GM18909 (cell line): ENCODE measurements around the gene SH3RF3.
A peak's percentile ranks its signal among the peaks of the same experiment; 100 is the strongest.

Experiments
- ATAC-seq: cut with Tn5 transposase; IDR thresholded peaks from one replicate; pipeline ENCODE4 v1.9.1; 2021; ENCODE audit warnings: mild to moderate bottlenecking; ENCODE audit not compliant: unreplicated experiment, poor library complexity

SH3RF3 gene

DNA sequence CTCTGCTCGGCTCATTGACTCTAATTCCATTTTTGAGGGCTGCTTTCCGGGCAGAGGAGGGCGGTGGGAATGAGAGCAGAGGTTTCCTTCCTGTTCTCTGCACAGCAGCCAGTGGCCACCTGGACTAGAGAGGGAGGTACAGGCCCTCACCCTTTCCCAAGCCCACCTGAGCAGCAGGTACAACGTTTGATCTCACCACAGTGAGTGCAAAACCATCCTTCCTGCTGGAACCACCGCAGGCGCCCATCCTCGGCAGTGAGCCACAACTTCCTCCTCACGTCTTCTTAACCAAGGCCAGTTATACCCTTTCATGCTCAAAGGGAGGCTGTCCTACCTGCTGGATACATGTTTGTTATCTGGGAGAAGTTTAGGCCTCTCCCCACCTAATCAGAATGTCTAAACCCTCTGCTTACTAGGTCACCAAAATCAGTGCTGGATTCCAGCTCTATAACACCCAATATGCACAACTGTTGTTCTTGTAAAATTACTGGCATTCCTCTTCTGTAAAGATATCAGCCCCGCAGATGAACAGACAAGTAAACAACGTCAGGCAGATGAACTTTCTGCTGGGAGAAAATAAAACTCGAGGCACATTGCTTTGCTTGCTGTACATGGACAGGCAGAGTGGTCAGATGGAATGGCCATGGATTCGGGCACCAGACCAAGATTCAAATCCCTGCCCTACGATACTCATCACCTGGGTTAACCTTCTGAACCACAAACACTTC is 191.4 kb downstream of the SH3RF3 start:
- no peak for ATAC-seq

DNA sequence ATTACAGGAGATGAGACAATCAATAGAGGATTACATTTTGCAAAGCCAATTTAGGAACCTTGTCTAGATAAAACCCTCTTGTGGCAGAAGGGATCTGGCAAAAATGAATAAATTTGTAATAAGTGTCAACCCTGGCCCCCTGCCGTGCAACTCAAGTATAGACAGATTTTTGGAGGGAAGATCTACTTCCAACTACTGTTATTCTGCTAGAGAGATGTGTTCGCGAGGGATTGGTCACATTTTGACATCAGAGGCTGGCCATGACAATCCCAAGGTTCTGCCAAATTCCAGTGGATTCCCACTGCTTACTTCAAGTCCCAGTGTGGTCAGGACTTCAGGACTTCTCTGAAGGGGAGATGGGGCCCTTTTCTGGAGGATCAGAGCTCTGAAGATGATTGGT is 192.6 kb downstream of the SH3RF3 start:
- no peak for ATAC-seq

DNA sequence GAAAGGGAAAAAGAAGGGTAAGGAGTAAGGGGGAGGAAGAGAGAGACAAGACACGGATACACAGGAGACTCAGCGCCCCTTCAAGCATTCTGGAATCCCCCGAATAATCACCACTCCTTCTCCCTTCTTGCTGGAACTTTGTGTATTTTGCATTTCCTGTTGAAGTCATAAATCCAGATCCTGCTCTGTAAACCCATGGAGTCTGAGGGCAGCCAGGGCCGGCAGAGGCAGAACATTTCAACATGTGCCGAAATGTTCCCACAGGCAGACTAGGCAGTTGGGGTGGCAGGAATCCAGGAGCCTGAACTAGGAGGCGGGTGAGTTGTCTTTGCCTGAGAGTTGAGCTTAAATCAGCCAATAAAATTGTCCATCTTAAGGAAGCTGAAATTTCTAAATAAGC is 193.1 kb downstream of the SH3RF3 start:
- ATAC-seq: no peak

DNA sequence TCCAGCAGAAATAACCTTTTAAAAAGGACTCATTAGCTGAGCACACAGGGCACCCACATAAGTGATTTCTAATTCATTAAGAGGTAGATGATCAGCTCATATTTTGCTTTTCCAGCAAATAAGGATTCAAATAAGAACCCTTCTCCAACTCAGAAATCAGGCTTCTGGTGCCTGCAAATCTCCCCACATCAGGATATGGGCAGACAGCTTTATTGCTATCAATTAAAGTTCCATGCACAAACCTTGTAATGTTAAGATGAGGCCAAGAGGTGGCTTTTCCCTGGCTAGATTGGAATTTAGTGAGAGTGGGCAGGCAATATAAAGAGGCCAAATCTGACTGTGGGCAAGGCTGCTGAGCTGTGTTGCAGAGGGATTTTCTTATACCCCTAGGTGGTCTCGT is 193.6 kb downstream of the SH3RF3 start:
- ATAC-seq: no peak

DNA sequence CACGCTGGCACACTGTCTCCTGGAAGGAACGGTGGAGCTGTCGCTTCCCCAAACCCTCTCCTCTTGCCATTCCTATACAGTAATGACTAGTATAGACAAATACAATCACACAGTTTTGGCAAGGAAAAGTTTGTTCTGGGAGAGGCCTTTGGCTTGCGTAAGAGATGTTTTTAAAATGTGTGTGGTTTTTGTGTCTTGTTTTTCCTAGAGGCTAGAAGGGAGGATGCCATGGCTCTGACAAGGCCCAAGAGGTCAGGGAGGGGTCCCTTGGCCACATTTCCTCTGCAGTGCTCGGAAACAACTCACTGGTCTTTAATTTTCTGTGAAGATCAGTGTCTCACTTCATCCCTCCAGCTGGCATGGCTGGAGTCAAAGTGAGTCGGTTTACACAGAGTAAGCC is 195.9 kb downstream of the SH3RF3 start:
- ATAC-seq: no peak

DNA sequence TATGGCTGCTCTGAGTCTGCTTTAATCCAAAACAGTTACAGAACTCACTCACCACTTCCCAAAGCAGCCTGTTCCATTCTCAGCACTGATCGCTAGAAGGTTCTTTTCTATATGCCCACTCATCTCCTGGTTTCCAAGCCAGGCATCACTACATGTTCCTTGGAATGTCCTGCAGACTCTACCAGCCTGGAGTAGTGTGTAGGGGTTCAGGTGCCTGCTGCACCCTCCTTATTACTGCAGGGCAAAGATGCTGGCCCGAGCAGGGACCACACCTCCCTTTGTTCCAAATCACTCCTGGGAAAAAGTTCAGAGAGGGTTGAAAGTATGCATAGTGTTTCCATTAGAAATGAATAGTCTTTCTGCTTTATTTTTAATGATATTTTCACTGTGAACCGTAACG is 196.6 kb downstream of the SH3RF3 start:
- ATAC-seq: no peak

DNA sequence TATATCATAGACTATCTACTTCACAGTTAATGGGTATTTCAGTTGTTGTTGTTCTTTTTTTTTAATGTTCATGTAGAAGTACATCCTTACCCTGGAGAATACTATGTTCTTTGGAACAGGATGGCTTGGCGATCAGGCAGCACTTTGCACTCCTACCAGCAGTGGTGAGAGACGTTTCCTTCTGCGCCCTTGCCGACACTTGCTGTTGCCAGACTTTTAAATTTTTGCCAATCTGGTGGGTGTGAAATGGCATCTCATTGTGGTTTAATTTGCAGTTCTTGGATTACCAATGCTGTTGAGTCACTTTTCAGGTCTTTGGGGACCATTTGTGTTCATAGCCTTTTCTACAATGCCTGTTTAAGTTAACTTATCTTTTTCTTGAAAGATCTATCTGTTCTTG is 197.3 kb downstream of the SH3RF3 start:
- no peak for ATAC-seq

DNA sequence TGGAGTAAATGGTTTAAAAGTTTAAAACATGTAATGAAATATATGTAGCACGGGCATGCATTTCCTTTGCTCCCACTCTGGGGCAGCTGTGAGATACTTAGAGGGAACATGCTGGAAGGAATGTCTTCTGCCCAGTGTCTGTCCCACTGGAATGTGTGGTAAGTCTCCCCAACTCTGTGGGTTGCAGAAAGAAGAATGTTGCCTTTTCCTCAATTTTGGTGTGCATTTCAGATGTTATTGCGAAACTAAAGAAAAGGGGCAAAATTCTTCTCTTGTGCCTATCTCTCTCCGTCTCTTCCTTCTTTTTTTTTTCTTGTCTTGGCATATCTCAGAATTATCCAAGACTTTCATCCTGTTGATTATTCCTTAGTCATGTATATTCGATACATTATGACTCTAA is 201.1 kb downstream of the SH3RF3 start:
- no peak for ATAC-seq

DNA sequence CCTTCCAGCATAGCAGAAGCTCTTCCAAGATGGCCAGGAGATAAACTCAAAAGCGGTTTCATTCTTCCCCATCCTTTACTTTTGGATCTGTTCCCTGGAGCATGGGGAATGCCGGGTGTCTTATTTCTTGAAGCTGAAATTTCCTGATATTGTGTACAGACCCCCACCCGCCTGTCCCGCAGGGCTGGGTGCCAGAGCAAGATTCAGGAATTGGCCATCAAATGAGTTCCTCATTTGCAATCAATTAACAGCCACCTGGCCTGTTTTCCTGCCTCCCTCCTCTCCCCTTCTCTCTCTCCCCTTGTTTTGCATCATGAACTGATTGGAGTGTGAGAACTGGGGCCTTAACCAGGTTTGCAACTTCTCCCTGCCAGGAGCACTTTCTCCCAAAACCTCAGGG is 202.1 kb downstream of the SH3RF3 start:
- ATAC-seq: no peak

DNA sequence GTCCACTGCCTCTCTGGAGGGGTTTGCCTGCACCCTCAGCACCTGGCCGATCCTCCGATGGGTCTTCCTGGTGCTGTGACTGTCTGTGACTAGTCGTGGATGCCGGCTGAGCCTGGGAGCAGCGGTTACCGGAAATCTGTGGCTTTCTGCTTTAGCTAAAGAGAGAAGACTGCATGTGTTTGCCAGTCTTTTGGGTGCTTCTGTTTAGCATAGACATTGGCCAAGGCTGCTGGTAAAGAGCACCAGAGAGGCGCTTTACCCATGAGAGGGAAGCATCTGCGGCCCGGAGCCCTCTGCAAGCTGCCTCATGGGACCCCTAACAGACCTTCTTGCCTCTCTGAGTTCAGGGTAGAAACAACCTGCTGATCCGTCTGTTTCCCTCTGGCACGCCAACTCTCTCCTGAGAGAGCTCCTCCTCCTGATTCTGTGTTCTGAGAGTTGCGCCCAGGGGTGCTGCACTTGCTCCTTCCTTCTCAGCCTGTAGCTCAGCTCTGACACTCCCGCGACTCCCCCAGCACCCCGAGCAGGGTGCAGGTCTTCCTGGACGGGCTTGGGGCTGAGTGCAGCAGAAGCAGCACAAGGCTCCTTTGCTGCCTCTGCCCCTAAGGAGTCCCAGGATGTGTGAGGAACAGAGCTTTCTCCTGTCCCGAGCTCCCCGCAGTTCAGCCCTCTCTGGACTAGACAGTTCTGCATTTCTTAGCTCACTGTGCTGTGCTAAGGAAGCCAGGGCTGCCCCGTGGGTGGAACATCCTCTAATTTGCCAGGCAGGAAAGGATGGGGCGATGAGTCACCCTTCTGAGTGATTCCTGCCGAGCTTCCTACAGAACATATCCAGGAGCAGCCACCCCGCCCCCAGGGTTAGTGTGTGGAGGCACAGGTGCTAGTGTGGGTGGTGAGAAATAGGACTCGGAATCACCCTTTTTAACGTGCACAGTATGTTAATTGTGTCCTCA is 203.2 kb downstream of the SH3RF3 start:
- ATAC-seq: peak; percentile 45

DNA sequence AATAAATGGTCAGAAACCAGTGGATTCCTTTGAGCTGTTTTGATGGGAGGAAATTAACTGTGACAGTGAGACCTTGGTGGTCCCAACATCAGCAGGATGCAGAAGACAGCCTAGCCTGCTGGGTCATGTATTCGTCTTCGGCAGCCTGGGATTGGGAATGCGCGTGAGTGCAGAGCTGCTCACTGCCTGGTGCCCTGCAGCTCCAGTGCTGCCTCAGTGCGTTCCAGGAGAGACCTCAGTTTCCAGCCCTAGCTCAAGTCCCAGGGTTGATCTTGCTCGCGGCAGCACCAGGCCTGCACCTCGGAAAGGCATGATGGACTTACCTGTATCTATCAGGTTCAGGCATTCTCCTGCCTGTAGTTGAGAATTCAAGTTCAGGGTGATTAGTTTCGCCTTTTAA is 203.9 kb downstream of the SH3RF3 start:
- no peak for ATAC-seq

DNA sequence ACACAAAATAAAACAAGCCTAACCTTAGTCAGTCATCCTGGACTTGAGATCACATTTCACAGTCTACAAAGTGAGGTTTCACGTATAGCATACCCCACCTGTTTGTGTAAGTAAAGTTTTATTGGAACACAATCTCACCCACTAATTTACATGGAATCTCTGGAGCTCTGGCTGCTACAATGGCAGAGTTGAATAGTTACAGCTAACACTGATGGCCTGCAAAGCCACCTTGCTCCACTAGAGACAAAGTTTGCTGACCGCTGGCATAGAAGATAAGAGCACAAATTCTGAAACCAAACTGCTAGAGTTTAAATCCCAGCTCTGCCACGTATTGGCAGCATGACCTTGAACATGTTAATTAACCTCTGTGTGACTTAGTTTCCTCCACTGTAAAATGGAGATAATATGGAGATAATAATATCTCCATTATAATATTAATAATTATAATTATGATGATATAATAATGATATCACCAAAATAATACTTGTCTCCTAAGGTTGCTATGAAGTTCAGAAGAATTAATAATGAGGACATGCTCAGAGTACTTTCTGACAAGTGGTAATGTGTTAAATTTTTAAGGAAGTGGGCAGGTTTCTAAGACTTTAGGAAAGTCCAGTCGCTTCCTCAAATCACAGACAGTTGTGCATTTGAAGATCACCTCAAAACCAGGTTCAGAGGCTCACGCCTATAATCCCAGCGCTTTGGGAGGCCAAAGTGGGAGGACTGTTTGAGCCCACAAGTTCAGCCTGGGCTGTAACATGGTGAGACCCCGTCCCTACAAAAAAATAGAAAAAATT is 204.6 kb downstream of the SH3RF3 start:
- no peak for ATAC-seq

DNA sequence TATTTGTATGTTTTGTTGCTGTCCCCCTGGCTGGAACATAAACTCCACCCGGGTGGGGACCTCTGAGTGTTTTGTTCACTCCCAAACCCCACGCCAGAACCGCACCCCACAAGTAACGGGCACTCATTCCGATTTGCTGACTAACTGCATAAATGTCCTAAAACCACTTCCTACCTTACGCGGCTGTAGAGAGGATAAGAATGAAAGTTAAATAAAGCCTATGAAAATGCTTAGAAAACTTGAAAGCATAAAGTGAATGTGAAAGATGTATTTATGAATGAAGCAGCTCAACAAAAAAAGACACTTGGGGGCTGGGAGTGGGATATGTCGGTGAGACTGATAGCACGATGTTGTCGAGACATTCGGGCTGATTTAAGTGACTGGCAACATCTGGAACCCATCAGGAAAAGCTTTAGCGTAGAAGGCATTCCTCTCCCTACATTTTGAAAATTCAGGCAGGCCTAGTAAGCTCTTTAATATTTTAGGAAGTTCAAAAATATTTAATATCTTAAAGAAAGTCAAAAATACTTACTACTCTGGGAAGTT is 206.7 kb downstream of the SH3RF3 start:
- ATAC-seq: no peak

DNA sequence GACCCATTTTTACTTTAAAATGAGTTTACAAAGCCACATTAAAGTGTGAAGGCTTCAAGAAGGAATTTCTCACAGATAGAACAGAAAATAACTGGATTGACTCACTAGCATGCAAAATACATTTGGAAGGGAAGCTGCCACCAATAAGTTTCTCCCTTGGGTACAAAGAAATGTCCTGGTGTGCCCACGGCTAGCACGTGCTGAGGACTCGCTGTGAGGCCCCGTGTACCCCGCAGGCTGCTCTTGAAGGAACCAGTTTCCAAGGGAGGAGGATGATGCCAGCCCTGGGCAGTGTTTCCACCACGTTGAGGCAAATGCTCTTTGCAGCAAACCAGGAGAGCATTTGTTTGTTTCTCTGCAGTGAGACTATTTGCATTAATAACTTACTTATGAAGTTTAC is 207.3 kb downstream of the SH3RF3 start:
- ATAC-seq: no peak

DNA sequence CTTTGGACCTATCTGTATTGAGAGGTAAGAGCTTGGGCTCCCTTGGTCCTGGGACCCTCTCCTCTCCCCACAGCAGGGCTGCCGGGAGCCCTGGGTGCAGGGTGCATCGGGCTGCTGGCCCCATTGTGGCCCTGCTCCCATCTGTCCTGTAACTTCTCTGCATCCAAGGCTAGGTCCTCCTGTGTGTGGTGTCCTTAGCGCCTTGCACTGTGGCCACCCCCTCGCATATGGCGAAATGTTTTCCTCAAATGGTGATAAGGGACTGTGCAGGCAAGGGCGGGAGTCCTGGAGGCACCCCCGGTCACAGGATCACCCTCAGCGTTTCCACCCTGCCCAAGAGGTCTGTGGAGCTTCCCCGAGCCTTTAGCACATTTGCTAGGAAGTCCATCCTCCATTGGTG is 208.2 kb downstream of the SH3RF3 start:
- no peak for ATAC-seq

DNA sequence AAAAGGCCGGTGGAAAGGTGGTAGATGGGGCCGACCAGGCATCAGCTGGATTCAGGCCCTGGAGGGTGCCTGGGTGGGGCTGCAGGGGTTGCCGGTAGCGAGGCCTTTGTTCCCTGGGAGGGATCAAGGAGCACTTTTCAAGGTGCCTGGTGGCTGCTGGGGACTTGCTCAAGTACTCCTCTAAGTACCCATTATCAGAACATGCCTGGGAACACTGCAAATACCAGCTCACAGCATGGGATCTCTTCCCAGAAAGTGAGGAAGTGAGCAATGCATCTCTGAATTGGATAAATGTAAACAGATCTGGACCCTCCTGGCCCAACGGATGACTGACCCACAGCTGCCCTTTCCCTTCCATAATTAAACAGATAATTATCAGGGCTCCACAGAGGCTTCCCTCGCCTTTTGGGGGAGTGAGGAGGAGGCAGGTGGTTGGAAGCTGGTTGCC is 210.5 kb downstream of the SH3RF3 start:
- no peak for ATAC-seq

DNA sequence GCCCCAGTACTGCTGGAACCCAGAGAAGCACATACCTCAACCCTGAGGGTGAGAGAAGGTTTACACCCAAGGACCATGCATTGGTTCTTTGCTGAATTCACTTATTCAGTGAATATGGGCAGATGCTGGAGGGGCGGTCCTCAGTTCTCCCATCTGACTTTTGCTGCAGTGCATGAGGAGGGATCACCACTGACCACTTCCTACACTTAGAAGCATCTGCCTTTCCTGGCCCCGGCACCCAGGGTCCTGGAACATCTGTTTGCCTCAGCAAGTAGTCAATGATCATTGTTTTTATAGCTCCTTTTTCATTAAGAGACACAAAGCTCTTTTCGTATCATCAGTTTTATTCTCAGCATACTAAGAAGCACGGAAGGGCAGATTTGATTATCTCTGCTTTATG is 211.4 kb downstream of the SH3RF3 start:
- ATAC-seq: no peak

DNA sequence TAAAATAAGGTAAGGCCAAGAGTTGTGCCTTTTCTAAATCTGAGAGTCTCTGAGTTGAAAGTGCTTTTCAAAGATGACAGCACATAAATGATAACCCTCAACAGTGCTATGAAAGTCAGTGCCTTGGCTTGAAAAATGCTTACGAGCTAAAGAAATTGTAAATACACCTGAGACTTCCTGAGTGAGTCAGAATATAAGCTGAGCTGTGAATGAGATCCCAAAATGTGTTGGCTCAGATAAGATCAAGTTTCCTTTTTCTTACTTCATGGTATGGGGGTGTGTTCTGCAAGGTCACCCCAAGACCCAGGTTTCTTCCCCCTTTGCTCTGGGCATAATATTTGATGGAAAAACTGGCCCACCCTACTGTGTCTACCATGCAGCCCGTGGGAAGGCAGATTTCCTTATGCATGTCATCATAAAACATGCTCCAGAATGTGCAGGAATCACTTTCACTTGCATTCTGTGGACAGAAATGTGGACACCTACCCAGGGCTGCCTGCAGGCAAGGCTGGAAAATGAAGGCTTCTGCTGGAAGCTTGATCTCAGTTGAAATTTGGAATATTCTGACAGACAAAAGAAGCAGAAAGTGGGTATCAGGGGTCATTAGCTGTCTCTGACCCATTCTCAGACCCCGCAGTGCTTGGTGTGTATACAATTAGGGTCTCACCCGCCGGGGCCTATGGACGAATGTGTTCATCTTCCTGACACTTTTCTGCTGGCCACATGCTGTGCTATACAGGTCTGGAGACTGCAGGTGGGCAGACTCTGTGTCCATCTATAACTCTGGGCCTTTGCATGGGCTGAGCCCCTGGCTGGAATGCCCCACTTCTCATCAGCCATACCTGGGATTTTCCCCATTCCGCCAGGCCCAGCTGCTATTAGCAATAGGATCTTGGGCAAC is 212.6 kb downstream of the SH3RF3 start:
- no peak for ATAC-seq

DNA sequence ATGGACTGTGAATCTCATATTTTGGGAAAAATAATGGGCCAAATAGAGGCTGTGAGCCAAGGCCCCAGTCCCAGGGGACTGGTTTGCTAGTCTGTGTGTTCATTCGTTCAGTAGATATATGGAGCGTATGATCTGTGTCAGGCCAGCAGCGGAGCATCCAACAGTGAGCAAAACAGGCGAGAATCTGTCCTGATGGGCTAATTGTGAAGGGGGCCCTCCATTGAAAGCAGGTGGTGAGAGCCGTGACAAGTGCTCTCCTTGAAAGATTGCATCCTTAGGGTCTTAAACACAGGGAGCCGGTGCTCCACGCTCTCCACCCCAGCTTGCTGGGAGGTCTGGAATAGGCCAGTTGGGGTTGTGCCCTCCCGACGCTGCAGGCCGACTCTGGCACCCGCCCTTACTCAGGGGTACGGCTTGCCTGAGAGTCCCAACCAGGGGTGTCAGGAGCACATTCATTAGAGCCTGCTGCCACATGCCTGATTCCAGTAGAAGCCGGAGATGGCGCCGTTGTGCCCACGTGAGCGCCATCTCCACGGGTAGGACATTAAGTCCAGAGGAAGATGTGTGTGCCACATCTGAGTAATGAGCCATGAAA is 213.3 kb downstream of the SH3RF3 start:
- ATAC-seq: no peak
